Smooth muscle cell (in vitro differentiated cells): ENCODE data around the gene OTUD3. TPM values are rescaled to one million over a fixed set of nuclear protein-coding genes. Genes with fewer than 3 reads are reported as not detected.
A peak's percentile ranks its signal among the peaks of the same experiment; 100 is the strongest.
"Not testable (repeated sequence)": the region's sequence is repeated elsewhere in the genome, so short reads cannot be mapped to it uniquely, and the experiment has no call there.

ENCODE experiments used
- DNase-seq: peaks from one replicate; lab custom pipeline; 2025; ENCODE audit not compliant: unreplicated experiment; lab: John Stamatoyannopoulos, UW
- H2AFZ ChIP-seq: fragments of 200-600 bp; sonication (generic); 2 replicates; pipeline ENCODE4 v1.6.0; 2016; ENCODE audit warnings: antibody characterized with exemption, low read depth, mild to moderate bottlenecking
- H3F3A ChIP-seq: fragments of 200-600 bp; sonication (generic); 2 replicates; pipeline ENCODE4 v1.6.0; 2017; ENCODE audit warnings: antibody characterized with exemption, low read depth
- H3K27ac ChIP-seq: fragments of 200-600 bp; sonication (generic); 2 replicates; pipeline ENCODE4 v1.5.1; 2016; ENCODE audit warnings: low read depth, mild to moderate bottlenecking
- H3K27me3 ChIP-seq: fragments of 200-600 bp; sonication (generic); 2 replicates; pipeline ENCODE4 v1.6.1; 2016; ENCODE audit warnings: low read depth, mild to moderate bottlenecking
- H3K36me3 ChIP-seq: fragments of 200-600 bp; sonication (generic); 2 replicates; pipeline ENCODE4 v1.5.1; 2016; ENCODE audit warnings: low read depth
- H3K4me1 ChIP-seq: fragments of 200-600 bp; sonication (generic); 2 replicates; pipeline ENCODE4 v1.5.1; 2016; ENCODE audit warnings: low read depth
- H3K4me2 ChIP-seq: fragments of 200-600 bp; sonication (generic); 2 replicates; pipeline ENCODE4 v1.6.0; 2016; ENCODE audit warnings: mild to moderate bottlenecking
- H3K4me3 ChIP-seq: fragments of 200-600 bp; sonication (generic); 2 replicates; pipeline ENCODE4 v1.5.1; 2016; ENCODE audit warnings: mild to moderate bottlenecking
- H3K79me2 ChIP-seq: fragments of 200-600 bp; sonication (generic); 2 replicates; pipeline ENCODE4 v1.6.0; 2016; ENCODE audit warnings: low read depth, mild to moderate bottlenecking
- H3K9ac ChIP-seq: fragments of 200-600 bp; sonication (generic); 2 replicates; pipeline ENCODE4 v1.6.0; 2016; ENCODE audit warnings: low read depth
- H3K9me3 ChIP-seq: fragments of 200-600 bp; sonication (generic); replicated peaks from 2 replicates; pipeline ENCODE4 v1.5.1; 2016; ENCODE audit warnings: low read depth
- H4K20me1 ChIP-seq: fragments of 200-600 bp; sonication (generic); 2 replicates; pipeline ENCODE4 v1.6.0; 2016; ENCODE audit warnings: low read depth
- WGBS: methylation state at CpG from one replicate; pipeline ENCODE4 v1.1.7; 2016; ENCODE audit warnings: low lambda C conversion rate; 5-methylcytosine and 5-hydroxymethylcytosine counted together
- polyA plus RNA-seq: library from polyadenylated mRNA; unstranded; fragments of >200 nt; fragmentation: Nextera tagmentation; extraction: Ambion mirVana; gene quantifications from 2 replicates; pipeline ENCODE4 v1.2.1, GENCODE V29; 2016
- total RNA-seq: library from RNA; depleted of rRNA; stranded (reverse); fragments of >200 nt; gene quantifications from 2 replicates; pipeline ENCODE4 v1.2.3, GENCODE V29; 2014
- TF ChIP-seq, protein P1 (sequence below): fragments of 200-600 bp; sonication (generic); IDR thresholded peaks from 2 replicates; pipeline ENCODE4 v1.5.1; 2017; ENCODE audit warnings: borderline replicate concordance, mild to moderate bottlenecking, antibody characterized with exemption; ENCODE audit not compliant: insufficient read depth, poor library complexity, severe bottlenecking

Gene OTUD3
- total and polyA plus RNA-seq, 2 experiments from 2014 or later = 2.6 to 9.9 TPM

DNA sequence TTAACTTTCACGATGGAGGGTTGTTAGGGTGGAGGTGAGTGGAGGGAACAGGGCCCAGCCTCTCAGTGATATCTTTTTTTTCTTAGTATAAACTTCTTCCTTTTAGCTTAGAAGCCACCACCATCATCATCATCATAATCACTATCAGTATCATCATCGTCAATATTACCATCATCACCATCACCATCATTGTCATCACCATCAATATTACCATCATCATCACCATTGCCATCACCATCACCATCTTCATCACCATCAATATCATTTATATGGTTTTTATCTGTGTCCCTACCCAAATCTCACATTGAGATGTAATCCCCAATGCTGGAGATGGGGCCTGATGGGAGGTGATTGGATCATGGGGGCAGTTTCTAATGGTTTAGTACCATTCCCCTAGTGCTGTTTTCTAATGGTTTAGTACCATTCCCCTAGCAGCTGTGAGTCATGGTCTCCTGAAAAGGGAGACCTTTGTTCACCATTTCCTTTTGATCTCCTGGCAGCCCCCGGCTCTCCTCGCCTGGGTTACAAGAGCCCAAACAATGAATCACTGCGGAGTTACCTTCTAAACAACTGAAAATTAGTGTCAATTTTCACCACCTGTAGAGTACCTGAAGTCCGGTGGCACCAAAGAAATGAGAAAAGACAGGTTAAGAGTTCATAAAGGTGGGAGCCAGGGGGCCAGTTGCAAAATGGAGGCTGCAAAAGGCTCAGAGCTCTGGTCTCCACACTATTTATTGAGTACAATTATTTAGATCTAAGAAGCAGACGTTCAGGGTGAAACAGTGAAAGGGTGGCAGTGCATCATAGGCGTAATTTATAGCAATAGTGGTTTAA, 44.3 kb downstream of the OTUD3 start:
- TF ChIP-seq, protein P1, sequence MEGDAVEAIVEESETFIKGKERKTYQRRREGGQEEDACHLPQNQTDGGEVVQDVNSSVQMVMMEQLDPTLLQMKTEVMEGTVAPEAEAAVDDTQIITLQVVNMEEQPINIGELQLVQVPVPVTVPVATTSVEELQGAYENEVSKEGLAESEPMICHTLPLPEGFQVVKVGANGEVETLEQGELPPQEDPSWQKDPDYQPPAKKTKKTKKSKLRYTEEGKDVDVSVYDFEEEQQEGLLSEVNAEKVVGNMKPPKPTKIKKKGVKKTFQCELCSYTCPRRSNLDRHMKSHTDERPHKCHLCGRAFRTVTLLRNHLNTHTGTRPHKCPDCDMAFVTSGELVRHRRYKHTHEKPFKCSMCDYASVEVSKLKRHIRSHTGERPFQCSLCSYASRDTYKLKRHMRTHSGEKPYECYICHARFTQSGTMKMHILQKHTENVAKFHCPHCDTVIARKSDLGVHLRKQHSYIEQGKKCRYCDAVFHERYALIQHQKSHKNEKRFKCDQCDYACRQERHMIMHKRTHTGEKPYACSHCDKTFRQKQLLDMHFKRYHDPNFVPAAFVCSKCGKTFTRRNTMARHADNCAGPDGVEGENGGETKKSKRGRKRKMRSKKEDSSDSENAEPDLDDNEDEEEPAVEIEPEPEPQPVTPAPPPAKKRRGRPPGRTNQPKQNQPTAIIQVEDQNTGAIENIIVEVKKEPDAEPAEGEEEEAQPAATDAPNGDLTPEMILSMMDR = no peak
- H3K9me3 ChIP-seq = peaks cover 2% of the 10 kb centered on the region
- H2AFZ ChIP-seq = no peak overlapping the region
- no peaks in the 10 kb centered on the region for H3K79me2 ChIP-seq
- H3K36me3 ChIP-seq = no peaks in the 10 kb centered on the region
- H3K4me3 ChIP-seq = no peak overlapping the region
- no peak for DNase-seq
- H3K9ac ChIP-seq = peak overlapping the region; percentile 62
- H3K27me3 ChIP-seq = no peaks in the 10 kb centered on the region
- H3K27ac ChIP-seq = peak overlapping the region; percentile 84
- no peaks in the 10 kb centered on the region for H3K4me1 ChIP-seq
- 54% methylated on average over 8 of the region's 8 CpGs for WGBS
- H4K20me1 ChIP-seq = no peaks in the 10 kb centered on the region
- H3F3A ChIP-seq = no peaks in the 10 kb centered on the region
- H3K4me2 ChIP-seq = peak overlapping the region; percentile 1

DNA sequence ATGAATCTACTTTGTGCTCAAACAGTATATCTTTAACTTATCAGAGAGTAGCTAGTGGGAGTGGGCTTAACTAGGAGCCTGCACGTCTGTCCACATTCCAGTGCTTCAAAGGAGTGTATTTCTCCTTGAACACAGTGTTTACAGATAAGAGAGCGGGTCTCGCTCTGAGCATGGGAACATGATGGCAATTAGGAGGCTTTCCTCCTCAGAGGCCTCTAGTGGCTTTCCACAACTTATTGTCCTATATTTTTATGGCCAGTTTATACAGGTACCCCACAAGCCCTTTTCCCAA, 44.9 kb downstream of the OTUD3 start:
- DNase-seq, H4K20me1 ChIP-seq, H3K27me3 ChIP-seq, H3K79me2 ChIP-seq, H2AFZ ChIP-seq, H3K9me3 ChIP-seq, H3K36me3 ChIP-seq, H3F3A ChIP-seq, H3K4me1 ChIP-seq, H3K4me3 ChIP-seq: not testable (repeated sequence)
- Histone ChIP-seq H3K4me2 (peak overlapping the region; percentile 1), H3K9ac (peak overlapping the region; percentile 62), H3K27ac (peak overlapping the region; percentile 84)
- WGBS = 15% methylated on average over 3 of the region's 3 CpGs

DNA sequence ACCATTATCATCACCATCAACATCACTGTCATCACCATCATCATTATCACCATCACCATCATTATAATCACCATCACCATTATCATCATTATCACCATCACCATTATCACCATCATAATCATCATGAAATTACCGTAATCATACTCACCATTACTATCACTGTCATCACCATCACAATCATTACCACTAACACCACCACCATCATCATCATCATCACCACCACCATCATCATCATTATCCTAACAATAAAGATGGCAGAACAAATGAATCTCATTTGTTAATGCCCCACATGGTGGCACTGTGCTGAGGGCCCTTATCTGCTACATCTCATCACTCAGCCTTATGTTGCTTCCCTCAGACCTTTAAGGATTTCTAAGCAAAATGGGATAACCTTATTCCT, 50.7 kb downstream of the OTUD3 start:
- H3K4me2 ChIP-seq = no peak overlapping the region
- no peak overlapping the region for H3K9ac ChIP-seq
- WGBS = 0% methylated on average over 1 of the region's 1 CpG
- no peaks in the 10 kb centered on the region for H3K36me3 ChIP-seq
- TF ChIP-seq, protein P1 = no peak
- H3K4me1 ChIP-seq = no peaks in the 10 kb centered on the region
- H3K79me2 ChIP-seq = no peaks in the 10 kb centered on the region
- no peaks in the 10 kb centered on the region for H3K27me3 ChIP-seq
- DNase-seq = no peak
- H3F3A ChIP-seq = no peaks in the 10 kb centered on the region
- peaks cover 2% of the 10 kb centered on the region for H3K9me3 ChIP-seq
- no peaks in the 10 kb centered on the region for H4K20me1 ChIP-seq
- H2AFZ ChIP-seq = no peak overlapping the region
- no peak overlapping the region for H3K27ac ChIP-seq
- H3K4me3 ChIP-seq = no peak overlapping the region

DNA sequence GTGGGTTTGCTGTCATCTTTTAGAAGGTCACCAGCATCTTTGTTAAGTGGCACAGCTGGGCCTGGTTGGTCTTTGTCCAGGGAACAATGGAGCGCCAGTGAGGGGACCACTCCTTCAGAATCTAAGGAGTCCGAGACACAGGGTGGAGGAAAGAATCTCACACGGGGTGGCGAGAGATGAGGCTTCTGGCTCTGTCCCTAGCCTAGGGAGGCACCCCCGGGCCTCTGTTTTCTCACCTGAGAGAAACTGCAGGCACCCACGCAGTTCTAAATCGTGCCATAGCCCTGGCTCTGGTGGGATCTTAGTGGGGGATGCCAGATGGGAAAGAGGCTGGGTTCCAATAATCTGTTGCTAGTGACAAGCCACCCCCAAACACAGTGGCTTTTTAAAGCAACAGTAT, 52.1 kb downstream of the OTUD3 start:
- Histone ChIP-seq H3K36me3 (no peaks in the 10 kb centered on the region), H3K9ac (no peak overlapping the region), H3K4me3 (no peak overlapping the region), H3K4me1 (no peaks in the 10 kb centered on the region), H4K20me1 (no peaks in the 10 kb centered on the region), H3K4me2 (no peak overlapping the region), H3K27me3 (no peaks in the 10 kb centered on the region), H3F3A (no peaks in the 10 kb centered on the region), H3K79me2 (no peaks in the 10 kb centered on the region), H2AFZ (no peak overlapping the region), H3K27ac (no peak overlapping the region), H3K9me3 (peaks cover 2% of the 10 kb centered on the region)
- DNase-seq = no peak
- 91% methylated on average over 7 of the region's 7 CpGs for WGBS
- TF ChIP-seq, protein P1 = no peak
